ENCODE results near the gene ZFYVE19.
A peak's percentile ranks its signal among the peaks of the same experiment; 100 is the strongest.

ZFYVE19 gene

GRCh38 chr15:40819048-40819447, 12.2 kb downstream of the ZFYVE19 start:
- Histone ChIP-seq H3K9me3 (ENCODE audit: control insufficient read depth, insufficient read depth, low read length) (no peaks in the 10 kb centered on the region), H3K36me3 (ENCODE audit: insufficient read depth, low read length) (no peaks in the 10 kb centered on the region), H3K9ac (ENCODE audit: low read depth, low read length) (no peak overlapping the region), H3K4me1 (ENCODE audit: insufficient read depth, low read length) (no peaks in the 10 kb centered on the region)

- no peaks in the 10 kb centered on the region for H3K4me1 ChIP-seq (ENCODE audit: insufficient read depth, low read length)
- no peaks in the 10 kb centered on the region for H3K36me3 ChIP-seq (ENCODE audit: insufficient read depth, low read length)
- H3K9me3 ChIP-seq (ENCODE audit: control insufficient read depth, insufficient read depth, low read length): no peaks in the 10 kb centered on the region
- H3K9ac ChIP-seq (ENCODE audit: low read depth, low read length): no peak overlapping the region
Measured at GRCh38 chr15:40821195-40821594, 14.3 kb downstream of the ZFYVE19 start.

- H3K9me3 ChIP-seq (ENCODE audit: control insufficient read depth, insufficient read depth, low read length): no peaks in the 10 kb centered on the region
- no peaks in the 10 kb centered on the region for H3K36me3 ChIP-seq (ENCODE audit: insufficient read depth, low read length)
- no peak overlapping the region for H3K9ac ChIP-seq (ENCODE audit: low read depth, low read length)
- no peaks in the 10 kb centered on the region for H3K4me1 ChIP-seq (ENCODE audit: insufficient read depth, low read length)
Measured at GRCh38 chr15:40823572-40824343, 16.9 kb downstream of the ZFYVE19 start.

GRCh38 chr15:40825661-40826422, 19.0 kb downstream of the ZFYVE19 start:
- no peaks in the 10 kb centered on the region for H3K4me1 ChIP-seq (ENCODE audit: insufficient read depth, low read length)
- no peak overlapping the region for H3K9ac ChIP-seq (ENCODE audit: low read depth, low read length)
- no peaks in the 10 kb centered on the region for H3K36me3 ChIP-seq (ENCODE audit: insufficient read depth, low read length)
- H3K9me3 ChIP-seq (ENCODE audit: control insufficient read depth, insufficient read depth, low read length): no peaks in the 10 kb centered on the region

GRCh38 chr15:40826423-40827075, 19.7 kb downstream of the ZFYVE19 start:
- Histone ChIP-seq H3K9me3 (ENCODE audit: control insufficient read depth, insufficient read depth, low read length) (no peaks in the 10 kb centered on the region), H3K36me3 (ENCODE audit: insufficient read depth, low read length) (no peaks in the 10 kb centered on the region), H3K9ac (ENCODE audit: low read depth, low read length) (no peak overlapping the region), H3K4me1 (ENCODE audit: insufficient read depth, low read length) (no peaks in the 10 kb centered on the region)

GRCh38 chr15:40828447-40829036, 21.7 kb downstream of the ZFYVE19 start, which contains the start of gene PPP1R14D:
TSS of gene PPP1R14D (minus strand) at chr15:40828708. CDS start at chr15:40828641, 67 bp downstream.
- no peak within 1 kb of the TSS for H3K9ac ChIP-seq (ENCODE audit: low read depth, low read length)
- H3K9me3 ChIP-seq (ENCODE audit: control insufficient read depth, insufficient read depth, low read length): no peaks in the 10 kb centered on the region
- no peaks in the 10 kb centered on the region for H3K36me3 ChIP-seq (ENCODE audit: insufficient read depth, low read length)
- no peaks in the 10 kb centered on the region for H3K4me1 ChIP-seq (ENCODE audit: insufficient read depth, low read length)

GRCh38 chr15:40829115-40829514, 22.2 kb downstream of the ZFYVE19 start:
- Histone ChIP-seq H3K36me3 (ENCODE audit: insufficient read depth, low read length) (no peaks in the 10 kb centered on the region), H3K4me1 (ENCODE audit: insufficient read depth, low read length) (no peaks in the 10 kb centered on the region), H3K9ac (ENCODE audit: low read depth, low read length) (no peak overlapping the region), H3K9me3 (ENCODE audit: control insufficient read depth, insufficient read depth, low read length) (no peaks in the 10 kb centered on the region)

GRCh38 chr15:40830884-40831283, 24.0 kb downstream of the ZFYVE19 start:
- Histone ChIP-seq H3K9me3 (ENCODE audit: control insufficient read depth, insufficient read depth, low read length) (no peaks in the 10 kb centered on the region), H3K9ac (ENCODE audit: low read depth, low read length) (no peak overlapping the region), H3K36me3 (ENCODE audit: insufficient read depth, low read length) (no peaks in the 10 kb centered on the region), H3K4me1 (ENCODE audit: insufficient read depth, low read length) (no peaks in the 10 kb centered on the region)

- H3K9ac ChIP-seq (ENCODE audit: low read depth, low read length): no peak overlapping the region
- no peaks in the 10 kb centered on the region for H3K36me3 ChIP-seq (ENCODE audit: insufficient read depth, low read length)
- H3K9me3 ChIP-seq (ENCODE audit: control insufficient read depth, insufficient read depth, low read length): no peaks in the 10 kb centered on the region
- H3K4me1 ChIP-seq (ENCODE audit: insufficient read depth, low read length): no peaks in the 10 kb centered on the region
Measured at GRCh38 chr15:40831861-40832260, 25.0 kb downstream of the ZFYVE19 start.

- Histone ChIP-seq H3K9me3 (ENCODE audit: control insufficient read depth, insufficient read depth, low read length) (no peaks in the 10 kb centered on the region), H3K36me3 (ENCODE audit: insufficient read depth, low read length) (no peaks in the 10 kb centered on the region), H3K9ac (ENCODE audit: low read depth, low read length) (no peak overlapping the region), H3K4me1 (ENCODE audit: insufficient read depth, low read length) (no peaks in the 10 kb centered on the region)
Measured at GRCh38 chr15:40832903-40833302, 26.0 kb downstream of the ZFYVE19 start.

GRCh38 chr15:40836020-40836419, 29.1 kb downstream of the ZFYVE19 start:
- no peaks in the 10 kb centered on the region for H3K9me3 ChIP-seq (ENCODE audit: control insufficient read depth, insufficient read depth, low read length)
- H3K36me3 ChIP-seq (ENCODE audit: insufficient read depth, low read length): no peaks in the 10 kb centered on the region
- no peak overlapping the region for H3K9ac ChIP-seq (ENCODE audit: low read depth, low read length)
- H3K4me1 ChIP-seq (ENCODE audit: insufficient read depth, low read length): no peaks in the 10 kb centered on the region

- no peaks in the 10 kb centered on the region for H3K9me3 ChIP-seq (ENCODE audit: control insufficient read depth, insufficient read depth, low read length)
- H3K36me3 ChIP-seq (ENCODE audit: insufficient read depth, low read length): no peaks in the 10 kb centered on the region
- H3K9ac ChIP-seq (ENCODE audit: low read depth, low read length): no peak overlapping the region
- H3K4me1 ChIP-seq (ENCODE audit: insufficient read depth, low read length): peaks cover 4% of the 10 kb centered on the region; the same call in 1 of the 2 replicates
Measured at GRCh38 chr15:40838756-40839155, 31.9 kb downstream of the ZFYVE19 start.

- Histone ChIP-seq H3K9ac (ENCODE audit: low read depth, low read length) (no peak overlapping the region), H3K36me3 (ENCODE audit: insufficient read depth, low read length) (no peaks in the 10 kb centered on the region), H3K4me1 (ENCODE audit: insufficient read depth, low read length) (peaks cover 13% of the 10 kb centered on the region), H3K9me3 (ENCODE audit: control insufficient read depth, insufficient read depth, low read length) (no peaks in the 10 kb centered on the region)
Measured at GRCh38 chr15:40841741-40842140, 34.9 kb downstream of the ZFYVE19 start.

GRCh38 chr15:40843261-40843884, 36.5 kb downstream of the ZFYVE19 start:
- H3K36me3 ChIP-seq (ENCODE audit: insufficient read depth, low read length): no peaks in the 10 kb centered on the region
- H3K9ac ChIP-seq (ENCODE audit: low read depth, low read length): peak overlapping the region; percentile 57
- no peaks in the 10 kb centered on the region for H3K9me3 ChIP-seq (ENCODE audit: control insufficient read depth, insufficient read depth, low read length)
- peaks cover 27% of the 10 kb centered on the region for H3K4me1 ChIP-seq (ENCODE audit: insufficient read depth, low read length)
